ENCODE results near the gene AMOTL2. TPM values are rescaled to one million over a fixed set of nuclear protein-coding genes. Genes with fewer than 3 reads are reported as not detected.

The AMOTL2 gene
- total RNA-seq, 1 experiment from 2014 or later: 30.9 TPM

- Histone ChIP-seq H3T11ph (ENCODE audit: low read length) (no peak overlapping the region), H3K9ac (ENCODE audit: extremely low read depth, insufficient read length, low read length) (no peak overlapping the region)
Measured at GRCh38 chr3:134312072-134312872, 62.0 kb downstream of the AMOTL2 start.

More at GRCh38 chr3:134312072-134312872, 62.0 kb downstream of the AMOTL2 start:
- Histone ChIP-seq H4K91ac (ENCODE audit: insufficient read length, low read depth, low read length) (no peak overlapping the region), H3K27me3 (ENCODE audit: insufficient read depth, low read length) (peaks cover 3% of the 10 kb centered on the region; the same call in 1 of the 2 replicates), H3K14ac (ENCODE audit: insufficient read depth, low read length) (no peak overlapping the region), H4K5ac (ENCODE audit: insufficient read length, low read depth, low read length) (no peak overlapping the region), H4K20me1 (ENCODE audit: control insufficient read depth, insufficient read depth, insufficient read length) (no peaks in the 10 kb centered on the region), H3K4ac (ENCODE audit: low read depth, low read length) (no peak overlapping the region), H3K18ac (ENCODE audit: insufficient read length, low read depth, low read length) (no peak overlapping the region), H3K9me3 (ENCODE audit: control insufficient read depth, low read depth, low read length) (no peaks in the 10 kb centered on the region), H3K23me2 (ENCODE audit: insufficient read length, low read depth, low read length, poor library complexity, severe bottlenecking) (peaks cover 5% of the 10 kb centered on the region), H2BK120ac (ENCODE audit: low read depth, low read length, poor library complexity, severe bottlenecking) (no peak overlapping the region), H2BK15ac (ENCODE audit: low read depth, low read length) (no peak overlapping the region), H2AFZ (ENCODE audit: low read length) (no peak overlapping the region), H2BK20ac (ENCODE audit: low read depth, low read length, poor library complexity, severe bottlenecking) (no peak overlapping the region), H4K8ac (replicated peaks; ENCODE audit: insufficient read length, low read depth, low read length) (no peak overlapping the region), H2BK5ac (ENCODE audit: insufficient read length, low read length) (no peak overlapping the region), H3K27ac (ENCODE audit: insufficient read length, low read depth, low read length) (no peak overlapping the region), H3K23ac (ENCODE audit: insufficient read length, low read depth, low read length) (no peak overlapping the region), H3K56ac (ENCODE audit: insufficient read length, low read depth, low read length) (no peak overlapping the region), H3K79me2 (ENCODE audit: insufficient read depth, low read length) (no peaks in the 10 kb centered on the region), H3K4me2 (ENCODE audit: insufficient read depth, insufficient read length, low read length) (no peak overlapping the region), H3K79me1 (ENCODE audit: insufficient read depth, low read depth, low read length, poor library complexity, severe bottlenecking) (no peaks in the 10 kb centered on the region), H3K4me1 (ENCODE audit: insufficient read depth, low read length) (peaks cover 17% of the 10 kb centered on the region; the same call in 1 of the 2 replicates), H2AK5ac (ENCODE audit: insufficient read length, low read length) (no peak overlapping the region), H2BK12ac (ENCODE audit: insufficient read length, low read depth, low read length) (no peak overlapping the region)
- peaks cover 37% of the 10 kb centered on the region for H3K27me3 Mint-ChIP-seq (ENCODE audit: low read depth)
- H3K27ac Mint-ChIP-seq: peak overlapping the region in 1 of 3 experiments; percentile 40; a peak in 1 of 7 replicates
- no peak overlapping the region for H3K4me3 Mint-ChIP-seq
- H3K9me3 Mint-ChIP-seq: peaks cover 0 to 3% of the 10 kb centered on the region in 2 experiments; a peak in 1 of 5 replicates
- peak; percentile 43; the same call in 2 of the 3 replicates for TF ChIP-seq CTCF (conservative IDR thresholded peaks at IDR 0.05)
- H3K4me1 Mint-ChIP-seq: peaks cover 42 to 46% of the 10 kb centered on the region in 2 experiments
- DNase-seq: peak; percentile 64
- WGBS (ENCODE audit: extremely low coverage, insufficient read length, low lambda C conversion rate): no CpG with 5 or more reads among the region's 28 CpGs
- no peaks in the 10 kb centered on the region for H3K36me3 Mint-ChIP-seq (ENCODE audit: insufficient read depth in 1 of 3, low read depth in 3 of 3)

All from H9 (cell line).